Glomerular endothelial cell (primary cell): ENCODE data around the gene PBRM1. TPM values are rescaled to one million over a fixed set of nuclear protein-coding genes. Genes with fewer than 3 reads are reported as not detected.
"Not testable (repeated sequence)": the region's sequence is repeated elsewhere in the genome, so short reads cannot be mapped to it uniquely, and the experiment has no call there.

Experiments used
- DNase-seq: peaks from one replicate; pipeline ENCODE4 v3.0.0-alpha.2; 2011; ENCODE audit warnings: low read depth, low spot score; ENCODE audit errors: extremely low read depth
- total RNA-seq: library from RNA; depleted of rRNA; stranded (reverse); fragments of >200 nt; gene quantifications from 2 replicates; pipeline ENCODE4 v1.2.3, GENCODE V29; 2015

PBRM1 gene
- total RNA-seq, 1 donor from 2014 or later: 78.4 TPM

DNA sequence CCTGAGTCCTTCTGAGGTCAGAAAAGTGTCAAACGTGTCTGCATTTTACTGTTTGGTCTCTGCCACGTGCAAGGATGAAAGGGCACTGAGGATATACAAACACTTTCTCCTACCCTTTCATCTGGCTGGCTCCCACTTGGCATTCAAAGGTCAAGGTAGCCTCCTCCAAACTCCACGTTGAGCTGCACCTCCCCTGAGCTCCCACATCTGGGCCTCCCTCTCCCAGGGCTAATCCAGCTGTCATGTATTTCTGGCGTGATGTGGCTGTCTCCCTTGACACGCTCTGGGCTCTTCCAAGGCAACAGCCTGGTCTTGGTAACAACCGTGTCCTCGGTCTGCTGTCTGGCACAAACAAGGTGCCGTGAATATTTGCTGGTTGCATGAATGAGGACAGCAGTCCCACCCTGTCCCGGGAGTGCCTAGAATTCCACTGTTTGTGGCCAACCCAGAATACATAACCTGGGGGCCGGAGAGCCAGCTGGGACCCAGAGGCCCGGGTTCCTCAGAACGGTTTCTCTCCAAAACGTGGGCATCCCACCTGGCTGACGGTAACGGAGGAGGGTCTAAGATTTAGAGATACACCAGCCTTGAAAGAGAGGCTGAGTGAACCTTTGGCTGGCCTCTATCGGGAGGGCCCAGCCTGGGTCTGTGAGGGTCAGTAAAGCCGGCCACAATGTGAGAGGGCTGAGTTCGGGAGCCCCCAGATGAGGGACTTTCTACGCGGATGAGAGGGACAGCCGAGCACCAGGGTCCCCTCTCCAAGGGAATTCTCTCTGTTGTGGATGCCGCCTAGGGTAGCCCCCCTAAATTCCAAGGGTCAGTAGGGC, 19.1 kb upstream of the PBRM1 start:
- no peak for DNase-seq

DNA sequence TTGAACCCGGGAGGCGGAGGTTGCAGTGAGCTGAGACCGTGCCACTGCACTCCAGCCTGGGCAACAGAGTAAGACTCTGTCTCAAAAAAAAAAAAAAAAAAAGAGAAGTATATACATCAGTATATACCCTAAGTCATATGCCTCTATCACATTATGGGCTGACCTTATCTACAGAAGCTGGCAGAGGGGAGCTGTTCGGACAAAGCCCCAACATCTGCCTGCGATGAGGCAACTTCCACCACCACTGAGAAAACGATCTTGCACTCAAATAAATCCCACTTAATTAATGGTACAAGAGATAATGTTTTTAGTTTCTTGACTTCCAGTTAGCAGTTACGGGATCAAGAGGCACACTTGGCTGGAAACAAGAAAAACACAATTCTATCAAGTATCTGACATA, 17.6 kb upstream of the PBRM1 start:
- no peak for DNase-seq

DNA sequence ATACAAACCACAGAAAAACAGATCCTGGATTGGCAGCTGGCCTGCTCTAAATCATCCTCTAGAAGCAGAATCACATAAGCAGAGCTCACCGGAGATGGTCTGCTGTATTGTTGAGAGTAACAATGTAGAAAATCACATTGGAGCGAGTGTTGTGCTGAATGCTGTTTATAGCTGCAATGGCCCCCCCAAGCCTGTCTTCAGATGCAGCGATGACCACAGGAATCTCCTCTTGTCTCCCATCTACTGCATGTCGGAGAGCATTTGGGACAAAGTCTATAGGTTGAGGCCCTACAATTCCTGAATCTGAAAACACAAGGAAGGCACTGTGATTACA, 11.9 kb upstream of the PBRM1 start:
- DNase-seq: no peak

DNA sequence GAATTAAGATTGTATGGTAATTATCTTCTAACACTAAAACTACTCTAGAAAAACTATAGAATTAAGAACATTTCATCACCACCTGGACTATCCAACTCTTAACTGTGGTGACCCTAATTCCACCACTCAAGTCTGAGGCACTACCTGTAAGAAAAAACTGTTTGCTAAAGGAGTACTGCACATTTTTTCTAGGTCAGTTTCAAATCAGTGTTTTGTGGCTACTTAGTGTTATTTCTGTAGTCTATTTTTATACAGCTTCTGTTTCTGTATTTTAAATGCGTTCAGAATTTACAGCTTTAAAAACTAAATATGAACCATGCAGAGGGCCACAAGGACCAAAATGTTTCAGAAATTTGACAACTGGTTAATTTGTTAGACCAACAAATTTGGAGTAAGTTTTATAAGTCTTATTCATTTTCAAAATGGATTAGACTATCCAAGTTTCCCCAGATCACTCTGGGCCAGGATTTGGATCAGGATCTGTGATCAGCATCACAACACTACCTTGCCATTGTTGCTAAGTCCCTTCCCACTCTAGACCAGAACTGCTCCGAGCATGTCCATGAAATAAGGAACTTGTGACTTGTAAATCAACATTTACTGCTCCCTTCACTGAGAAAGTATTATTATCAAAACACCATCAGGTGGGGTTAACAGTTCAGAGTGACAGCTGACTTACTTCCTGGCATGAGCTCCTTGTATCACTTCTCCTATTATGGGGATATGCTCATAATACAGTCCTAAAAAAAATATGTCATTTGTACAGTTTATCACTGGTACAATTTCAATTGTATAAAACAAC, 11.3 kb upstream of the PBRM1 start:
- no peak for DNase-seq

DNA sequence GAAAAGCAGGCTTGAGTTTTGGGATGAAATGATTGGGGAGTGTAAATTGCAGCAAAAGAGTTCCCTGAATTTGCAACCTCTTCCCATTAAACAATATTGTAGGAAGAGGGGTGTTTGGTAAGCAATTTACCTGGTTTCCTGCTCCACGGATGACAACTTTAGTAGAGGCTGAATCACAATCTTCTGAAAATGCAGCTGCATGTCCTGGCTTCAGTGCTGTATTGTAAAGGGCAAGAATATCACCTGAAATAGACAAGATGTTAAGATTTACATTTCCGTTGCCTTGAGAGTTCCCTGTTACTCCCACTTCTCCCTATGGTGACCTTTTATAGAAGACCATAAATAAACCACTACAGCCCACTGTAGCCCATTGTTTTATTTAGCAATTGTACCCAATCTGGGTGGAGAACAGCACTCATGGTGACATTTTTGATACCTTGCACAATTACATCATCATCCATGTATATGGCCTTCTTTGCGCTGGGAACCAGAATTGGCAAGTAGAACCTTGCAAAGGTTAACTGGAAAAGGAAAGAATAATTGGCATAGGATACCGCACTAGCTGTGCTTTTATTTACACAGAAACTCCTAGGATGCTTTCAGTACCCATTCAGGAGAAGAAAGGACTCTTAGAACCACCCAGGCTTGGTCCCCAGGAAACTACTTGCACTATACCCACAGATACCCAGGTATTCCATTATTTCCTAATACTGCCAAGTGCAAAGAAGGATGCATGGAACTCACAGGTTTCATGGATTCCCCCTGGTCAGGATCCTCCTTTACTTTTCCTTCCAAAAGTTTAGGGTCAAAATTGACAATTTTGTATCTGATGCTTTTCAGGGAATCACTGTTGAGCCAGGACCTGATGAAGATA, 10.3 kb upstream of the PBRM1 start:
- DNase-seq: no peak

DNA sequence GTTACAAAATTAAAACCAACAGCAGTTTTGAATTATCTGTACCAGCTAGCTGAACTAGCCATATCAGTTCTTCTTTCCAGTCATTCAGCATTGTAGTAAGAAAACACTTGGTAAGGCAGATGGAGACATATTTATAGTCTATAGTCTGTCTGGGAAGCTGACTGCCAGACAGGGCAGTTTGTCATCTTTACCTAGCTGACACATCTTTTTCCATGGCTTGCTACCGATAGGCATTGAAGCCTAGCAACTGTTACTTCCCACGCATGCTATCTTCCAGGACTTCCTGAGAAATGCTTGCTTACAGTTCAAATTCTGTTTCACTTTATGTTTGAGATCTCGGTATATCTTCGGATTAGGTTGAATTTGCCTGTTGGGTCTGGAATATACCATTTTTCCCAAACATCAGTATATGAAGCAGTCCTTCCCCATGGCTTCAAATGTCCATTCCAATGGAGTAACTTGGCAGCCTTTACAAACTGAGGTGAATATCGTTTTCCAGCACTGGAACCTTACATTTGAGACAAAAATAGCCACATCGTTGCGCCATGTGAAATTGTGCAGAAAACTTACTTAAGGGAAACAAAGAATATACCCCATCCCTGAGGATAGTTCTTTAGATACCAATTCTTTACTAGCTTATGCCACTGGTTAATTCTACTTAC, 8.9 kb upstream of the PBRM1 start:
- DNase-seq: no peak

DNA sequence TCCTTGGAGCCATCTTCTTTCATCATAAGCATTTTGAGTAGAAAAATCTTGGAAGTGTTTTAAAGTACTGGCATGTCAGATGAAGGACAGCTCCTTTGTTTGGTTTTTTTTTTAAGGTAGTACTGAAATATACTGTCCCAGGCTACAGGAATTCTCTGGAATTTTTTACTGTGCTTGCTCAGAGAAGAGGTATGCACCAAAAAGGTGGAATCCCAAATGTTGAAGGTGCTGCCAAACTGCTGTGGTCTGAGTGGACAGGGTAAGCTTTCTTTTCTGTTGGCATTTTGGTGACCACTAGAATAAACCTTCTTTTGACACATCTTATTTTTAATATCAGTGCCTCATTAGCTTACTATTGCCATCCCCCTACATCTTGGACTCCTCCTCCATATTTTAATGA, 7.4 kb upstream of the PBRM1 start:
- DNase-seq: no peak

DNA sequence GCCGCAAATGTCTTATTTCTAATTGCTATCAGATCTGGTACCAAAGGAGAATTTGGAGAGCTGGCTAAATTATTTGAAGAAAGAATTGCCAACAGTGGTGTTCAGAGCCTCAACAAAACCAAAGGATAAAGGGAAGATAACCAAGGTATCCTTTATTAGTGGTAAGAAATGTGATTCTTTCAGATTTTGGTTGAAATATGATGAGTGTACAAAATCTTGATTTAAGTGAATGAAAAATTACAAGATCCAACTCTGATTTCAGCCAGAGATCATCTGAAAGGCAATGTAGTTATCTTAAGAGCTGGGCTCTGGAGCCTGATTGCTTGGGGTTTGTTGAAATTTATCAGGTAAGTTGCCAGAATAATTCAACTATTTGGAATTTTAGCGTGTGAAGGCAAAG, 4.8 kb upstream of the PBRM1 start:
- no peak for DNase-seq

DNA sequence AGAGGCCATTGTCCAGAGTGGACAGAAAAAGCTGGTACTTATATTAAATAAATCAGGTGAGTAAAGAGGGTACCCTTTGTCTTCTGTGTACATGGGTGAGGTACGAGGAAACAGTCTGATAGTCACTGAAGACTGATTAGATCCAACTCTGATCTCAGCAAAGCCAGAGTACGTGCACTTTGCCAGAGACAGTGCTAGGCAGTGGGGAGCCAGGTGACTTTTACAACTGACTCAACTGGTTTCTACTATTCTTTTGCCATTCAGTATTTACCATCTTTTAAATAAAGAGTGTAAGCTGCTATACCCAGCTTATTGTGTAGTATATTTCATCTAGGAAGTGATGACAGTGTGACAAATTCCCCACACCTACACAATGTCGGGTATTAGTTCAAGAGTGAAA, 3.4 kb upstream of the PBRM1 start:
- DNase-seq: no peak

DNA sequence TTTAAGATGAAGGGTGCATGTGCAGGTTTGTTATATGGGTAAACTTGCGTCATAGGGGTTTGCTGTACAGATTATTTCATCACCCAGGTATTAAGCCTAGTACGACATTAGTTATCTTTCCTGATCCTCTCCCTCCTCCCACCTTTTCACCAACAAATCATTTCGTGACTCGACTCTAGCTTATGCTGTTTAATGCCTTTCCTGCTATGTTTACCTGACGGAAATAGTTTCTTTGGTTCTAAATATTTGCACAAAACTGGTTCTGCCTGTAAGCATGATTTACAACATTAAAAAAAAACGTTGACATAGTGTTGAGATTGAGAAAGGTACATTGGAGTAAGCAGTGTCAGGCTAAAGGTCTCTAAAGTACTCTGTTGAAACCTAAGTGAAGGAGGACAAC, 2.6 kb upstream of the PBRM1 start:
- DNase-seq: no peak

DNA sequence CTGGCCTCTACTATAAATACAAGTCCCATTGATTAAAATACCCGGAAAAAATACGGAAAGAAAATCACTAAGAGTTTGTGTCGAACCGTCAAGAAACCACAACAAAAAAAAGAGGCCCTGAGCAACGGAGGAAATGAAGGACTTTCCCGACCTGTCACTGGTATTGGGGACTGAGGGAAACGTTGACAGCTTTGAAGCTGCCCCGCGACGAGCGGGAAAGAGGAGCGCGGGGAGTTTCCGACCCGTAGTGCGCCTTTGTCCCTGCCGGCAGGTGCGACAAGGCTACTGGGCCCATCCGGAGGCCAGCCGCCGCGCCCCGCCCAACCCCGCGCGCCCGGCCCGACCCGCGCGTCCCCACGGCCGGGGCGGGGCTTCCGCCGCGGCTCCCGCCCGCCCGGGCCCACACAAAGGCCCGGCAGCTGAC, 416 bp downstream of the PBRM1 start:
- no peak for DNase-seq

DNA sequence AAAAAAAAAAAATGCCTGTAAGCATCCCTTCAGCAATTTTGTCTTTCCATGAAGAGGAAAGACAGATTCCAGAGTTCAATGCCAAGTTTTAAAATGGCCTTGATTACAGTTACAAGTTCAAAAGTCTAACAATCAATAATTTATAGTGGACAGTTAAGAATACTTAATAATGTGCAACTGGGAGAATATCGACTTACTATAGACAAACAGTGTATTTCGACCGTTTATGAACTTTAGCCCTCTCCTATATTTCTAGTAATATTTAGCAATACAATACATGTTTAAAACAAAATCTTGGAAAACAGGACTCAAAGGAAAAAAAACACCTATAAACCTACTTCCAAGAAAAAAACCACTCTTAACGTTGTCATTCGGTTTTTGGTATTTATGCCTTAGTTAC, 1.5 kb downstream of the PBRM1 start:
- no peak for DNase-seq

DNA sequence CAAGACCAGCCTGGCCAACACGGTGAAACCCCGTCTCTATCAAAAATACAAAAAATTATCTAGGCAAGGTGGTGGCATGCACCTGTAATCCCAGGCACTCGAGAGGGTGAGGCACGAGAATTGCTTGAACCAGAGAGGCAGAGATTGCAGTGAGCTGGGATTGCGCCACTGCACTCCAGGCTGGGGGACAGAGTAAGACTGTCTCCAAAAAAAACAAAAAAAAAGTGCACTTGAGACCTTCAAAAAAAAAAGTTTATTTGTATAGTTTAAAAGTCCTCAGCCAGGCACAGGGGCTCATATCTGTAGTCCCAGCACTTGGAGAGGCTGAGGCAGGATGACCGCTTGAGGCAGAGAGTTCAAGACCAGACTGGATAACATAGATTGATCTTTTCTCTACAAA, 2.1 kb downstream of the PBRM1 start:
- no peak for DNase-seq

DNA sequence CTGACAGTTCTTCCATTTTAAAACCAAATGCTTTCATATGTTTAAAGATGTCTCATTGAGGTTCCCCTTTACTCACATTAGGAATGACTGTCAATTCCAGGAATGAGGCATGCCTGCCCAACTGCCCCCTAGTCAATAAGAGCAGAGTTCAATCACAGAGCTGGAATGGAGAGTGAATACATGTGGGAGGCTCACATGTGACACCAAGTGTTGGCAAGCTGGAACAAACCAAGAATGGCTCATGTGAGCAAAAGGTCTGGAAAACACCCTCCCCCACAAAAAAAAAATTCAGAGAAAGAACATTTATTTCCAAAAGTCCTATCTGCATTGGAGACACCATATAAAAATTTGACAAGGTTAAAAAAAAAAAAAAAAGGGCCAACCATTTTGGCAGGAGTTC, 3.7 kb downstream of the PBRM1 start:
- no peak for DNase-seq

DNA sequence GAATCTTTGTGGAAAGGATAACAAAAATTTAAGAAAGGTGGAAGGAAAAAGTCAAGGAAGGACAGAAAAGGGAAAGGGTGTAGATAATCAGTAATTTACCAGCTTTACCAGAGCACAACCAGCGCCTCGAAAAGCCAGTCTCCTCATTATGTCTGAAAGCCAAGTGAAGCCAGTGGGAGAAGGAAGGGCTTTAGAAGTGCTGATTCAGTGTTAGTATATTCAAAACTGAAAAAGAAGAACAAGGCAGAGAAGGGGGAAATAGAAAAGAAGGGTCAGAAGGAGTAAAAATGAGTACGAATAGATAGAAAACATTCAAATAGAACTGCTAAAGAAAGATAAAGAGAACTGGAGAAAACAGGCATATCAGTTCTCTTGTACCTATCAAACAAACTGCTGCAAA, 4.1 kb downstream of the PBRM1 start:
- no peak for DNase-seq

DNA sequence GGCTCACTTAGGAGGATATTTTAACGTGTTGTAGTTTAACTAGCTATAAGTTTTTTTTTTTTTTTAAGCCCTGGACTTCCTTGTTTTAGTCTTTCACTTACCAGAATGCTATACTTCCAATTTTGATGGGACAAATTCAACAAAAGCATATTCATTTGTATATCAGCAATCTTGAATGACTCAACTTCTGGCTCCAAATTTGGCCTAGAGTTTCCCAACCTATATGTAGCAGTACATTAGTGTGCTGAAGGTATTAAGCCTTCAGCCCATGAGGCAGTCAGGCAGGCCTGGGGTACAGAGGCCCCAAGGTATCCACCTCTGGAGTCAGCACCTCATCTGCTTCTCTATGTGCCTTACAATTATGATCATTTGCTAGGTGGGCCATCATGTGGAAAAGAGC, 5.9 kb downstream of the PBRM1 start:
- DNase-seq: no peak

DNA sequence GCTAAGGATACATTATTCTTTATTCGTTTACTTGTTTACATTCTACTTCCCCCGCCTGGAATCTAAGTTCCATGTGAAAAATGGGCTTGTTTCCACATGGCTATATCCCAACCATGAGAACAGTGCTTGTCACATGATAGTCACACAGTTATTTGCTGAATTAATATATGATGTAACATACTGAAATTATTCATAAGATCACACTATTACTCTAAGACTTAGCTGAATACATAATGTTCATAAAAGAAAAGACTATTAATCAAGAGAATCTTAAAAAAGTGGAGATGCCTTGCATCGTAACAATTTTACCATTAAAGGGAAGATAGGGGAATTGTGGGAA, 6.5 kb downstream of the PBRM1 start:
- DNase-seq: no peak

DNA sequence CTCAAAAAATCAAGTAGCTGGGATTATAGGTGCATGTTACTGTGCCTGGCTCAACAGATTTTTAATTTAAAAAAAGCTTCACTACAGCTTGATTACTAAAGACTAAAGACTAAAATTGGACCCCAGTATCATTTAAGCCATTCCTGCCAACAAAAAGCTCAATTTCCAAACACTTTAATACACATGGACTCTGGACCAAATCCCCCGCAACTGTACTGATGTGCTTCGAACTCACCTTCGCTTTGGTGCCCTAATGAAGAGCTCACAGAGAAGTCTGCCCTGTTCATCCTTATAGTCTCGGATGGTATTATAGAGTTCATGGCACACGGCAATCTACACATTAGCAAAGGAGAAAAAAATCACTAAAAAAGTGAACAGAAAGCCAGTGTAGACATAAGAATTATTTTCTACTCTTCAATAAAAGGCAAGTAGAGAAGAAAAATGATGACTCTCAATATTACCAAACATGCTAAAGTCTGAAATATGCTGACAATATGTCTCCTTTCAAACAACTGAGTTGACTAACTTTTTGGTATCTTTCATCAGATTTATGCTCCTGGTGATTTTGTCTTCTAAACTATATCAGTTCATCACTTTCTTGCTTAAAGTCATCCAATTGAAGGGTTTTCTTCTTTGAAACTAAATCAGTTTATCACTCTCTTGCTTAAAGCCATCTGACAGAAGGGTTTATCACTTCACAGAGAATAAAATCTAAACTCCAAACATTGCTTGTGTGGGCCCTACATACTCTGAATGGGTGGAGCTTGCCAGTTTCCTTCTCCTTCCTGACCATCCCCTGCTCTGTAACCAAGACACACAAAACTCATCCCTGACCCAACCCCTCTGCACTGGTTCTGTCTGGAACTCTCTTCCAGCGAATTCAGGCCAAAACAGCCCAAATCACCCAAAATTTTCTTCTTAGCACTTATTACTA, 7.2 kb downstream of the PBRM1 start:
- DNase-seq: no peak

DNA sequence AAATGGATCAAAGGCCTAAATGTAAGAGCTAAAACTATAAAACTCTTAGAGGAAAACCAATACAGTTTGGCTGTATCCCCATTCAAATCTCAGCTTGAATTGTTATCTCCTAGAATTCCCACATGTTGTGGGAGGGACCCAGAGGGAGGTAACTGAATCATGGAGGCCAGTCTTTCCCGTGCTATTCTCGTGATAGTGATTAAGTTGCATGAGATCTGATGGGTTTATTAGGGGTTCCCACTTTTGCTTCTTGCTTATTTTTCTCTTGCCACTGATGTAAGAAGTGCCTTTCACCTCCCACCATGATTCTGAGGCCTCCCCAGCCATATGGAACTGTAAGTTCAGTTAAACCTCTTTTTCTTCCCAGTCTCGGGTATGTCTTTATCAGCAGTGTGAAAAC, 9.5 kb downstream of the PBRM1 start:
- not testable (repeated sequence) for DNase-seq

DNA sequence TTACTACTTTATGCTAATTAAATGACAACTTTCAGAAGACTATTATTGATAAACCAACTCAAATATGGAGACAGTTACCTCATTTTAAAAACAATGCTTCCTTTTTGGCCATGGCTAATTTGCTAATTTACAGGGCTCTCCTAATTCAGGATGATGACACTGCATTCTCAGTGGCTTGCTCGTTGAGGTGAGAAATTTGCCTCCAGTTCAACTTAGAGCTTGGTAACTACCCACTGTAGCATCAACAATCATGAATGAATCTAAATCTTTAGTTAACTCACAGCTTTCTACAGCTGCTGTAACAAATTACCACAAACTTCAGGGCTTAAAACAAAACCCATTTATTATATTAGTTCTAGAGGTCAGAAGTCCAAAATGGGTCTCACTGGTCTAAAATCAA, 14.0 kb downstream of the PBRM1 start:
- no peak for DNase-seq
